ENCODE data around the gene RTN4.
"Not testable (repeated sequence)": the region's sequence is repeated elsewhere in the genome, so short reads cannot be mapped to it uniquely, and the experiment has no call there.

RTN4 gene

GRCh38 chr2:55073000-55073983 lies 23.0 kb upstream of the RTN4 start:
- no peak for DNase-seq

GRCh38 chr2:55063713-55064323 lies 13.6 kb upstream of the RTN4 start:
- DNase-seq = no peak

GRCh38 chr2:55063226-55063625 lies 13.0 kb upstream of the RTN4 start:
- no peak for DNase-seq

GRCh38 chr2:55062754-55063153 lies 12.5 kb upstream of the RTN4 start:
- no peak for DNase-seq

- peak; percentile 76 for DNase-seq
Measured at GRCh38 chr2:55061523-55062344, 11.5 kb upstream of the RTN4 start.

- no peak for DNase-seq
Measured at GRCh38 chr2:55059793-55060192, 9.5 kb upstream of the RTN4 start.

GRCh38 chr2:55057474-55057873 lies 7.2 kb upstream of the RTN4 start:
- DNase-seq = no peak

GRCh38 chr2:55056024-55056521 lies 5.8 kb upstream of the RTN4 start:
- peak; percentile 62 for DNase-seq

GRCh38 chr2:55054106-55054875 lies 4.0 kb upstream of the RTN4 start:
- no peak for DNase-seq

GRCh38 chr2:55053225-55053624 lies 3.0 kb upstream of the RTN4 start:
- not testable (repeated sequence) for DNase-seq

GRCh38 chr2:55052129-55053061 lies 2.1 kb upstream of the RTN4 start:
- DNase-seq = peak; percentile 46

- peak; percentile 92 for DNase-seq
Measured at GRCh38 chr2:55051026-55051866, 995 bp upstream of the RTN4 start.

- DNase-seq = no peak
Measured at GRCh38 chr2:55049821-55050099, 491 bp downstream of the RTN4 start.

- DNase-seq = peak; percentile 89
Measured at GRCh38 chr2:55049043-55049820, 1.0 kb downstream of the RTN4 start.

- peak; percentile 47 for DNase-seq
Measured at GRCh38 chr2:55048508-55049042, 1.7 kb downstream of the RTN4 start.

- peak; percentile 83 for DNase-seq
Measured at GRCh38 chr2:55047677-55048299, 2.5 kb downstream of the RTN4 start.

- DNase-seq = no peak
Measured at GRCh38 chr2:55045780-55046179, 4.5 kb downstream of the RTN4 start.

GRCh38 chr2:55043841-55044240 lies 6.4 kb downstream of the RTN4 start:
- DNase-seq = no peak

- DNase-seq = no peak
Measured at GRCh38 chr2:55038428-55038827, 11.8 kb downstream of the RTN4 start.
